ENCODE measurements around the gene GPATCH3. TPM values are rescaled to one million over a fixed set of nuclear protein-coding genes. Genes with fewer than 3 reads are reported as not detected.

The GPATCH3 gene, protein sequence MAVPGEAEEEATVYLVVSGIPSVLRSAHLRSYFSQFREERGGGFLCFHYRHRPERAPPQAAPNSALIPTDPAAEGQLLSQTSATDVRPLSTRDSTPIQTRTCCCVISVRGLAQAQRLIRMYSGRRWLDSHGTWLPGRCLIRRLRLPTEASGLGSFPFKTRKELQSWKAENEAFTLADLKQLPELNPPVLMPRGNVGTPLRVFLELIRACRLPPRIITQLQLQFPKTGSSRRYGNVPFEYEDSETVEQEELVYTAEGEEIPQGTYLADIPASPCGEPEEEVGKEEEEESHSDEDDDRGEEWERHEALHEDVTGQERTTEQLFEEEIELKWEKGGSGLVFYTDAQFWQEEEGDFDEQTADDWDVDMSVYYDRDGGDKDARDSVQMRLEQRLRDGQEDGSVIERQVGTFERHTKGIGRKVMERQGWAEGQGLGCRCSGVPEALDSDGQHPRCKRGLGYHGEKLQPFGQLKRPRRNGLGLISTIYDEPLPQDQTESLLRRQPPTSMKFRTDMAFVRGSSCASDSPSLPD
- total RNA-seq, result 7.8 and 9.0 TPM in 2 replicates

DNA sequence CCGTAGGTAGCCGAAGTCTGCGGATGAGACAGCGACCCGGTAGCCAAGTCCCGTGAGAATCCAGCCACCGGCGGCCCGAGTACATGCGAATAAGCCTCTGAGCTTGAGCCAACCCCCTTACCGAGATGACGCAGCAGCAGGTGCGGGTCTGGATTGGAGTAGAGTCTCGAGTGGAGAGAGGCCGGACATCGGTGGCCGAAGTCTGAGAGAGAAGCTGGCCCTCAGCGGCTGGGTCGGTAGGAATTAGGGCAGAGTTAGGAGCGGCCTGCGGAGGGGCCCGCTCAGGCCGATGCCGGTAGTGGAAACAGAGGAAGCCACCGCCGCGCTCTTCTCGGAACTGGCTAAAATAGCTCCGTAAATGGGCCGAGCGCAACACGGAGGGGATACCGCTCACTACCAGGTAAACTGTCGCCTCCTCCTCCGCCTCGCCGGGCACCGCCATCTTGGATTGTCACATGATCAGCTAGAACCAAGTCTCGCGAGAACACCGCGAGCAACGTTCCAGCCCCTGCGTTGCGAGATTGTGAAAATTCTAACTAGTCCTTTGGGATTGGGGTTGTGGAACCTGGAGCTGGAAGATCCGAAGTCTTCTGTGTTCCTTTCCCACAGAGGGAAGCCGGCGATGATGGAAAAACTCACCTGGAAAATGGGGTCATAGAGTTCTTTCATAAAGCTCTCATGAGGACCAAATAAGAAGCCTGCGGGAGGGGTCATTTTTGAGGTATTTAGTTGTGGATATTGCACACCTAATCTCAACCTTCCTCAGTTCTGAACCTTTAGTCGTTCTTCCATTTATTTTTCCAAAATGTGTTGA lies at the start of gene GPATCH3:
TSS of gene GPATCH3 (minus strand) at position 467 of the 814 bp plus-strand sequence. CDS start at position 442, 25 bp downstream.

DNA sequence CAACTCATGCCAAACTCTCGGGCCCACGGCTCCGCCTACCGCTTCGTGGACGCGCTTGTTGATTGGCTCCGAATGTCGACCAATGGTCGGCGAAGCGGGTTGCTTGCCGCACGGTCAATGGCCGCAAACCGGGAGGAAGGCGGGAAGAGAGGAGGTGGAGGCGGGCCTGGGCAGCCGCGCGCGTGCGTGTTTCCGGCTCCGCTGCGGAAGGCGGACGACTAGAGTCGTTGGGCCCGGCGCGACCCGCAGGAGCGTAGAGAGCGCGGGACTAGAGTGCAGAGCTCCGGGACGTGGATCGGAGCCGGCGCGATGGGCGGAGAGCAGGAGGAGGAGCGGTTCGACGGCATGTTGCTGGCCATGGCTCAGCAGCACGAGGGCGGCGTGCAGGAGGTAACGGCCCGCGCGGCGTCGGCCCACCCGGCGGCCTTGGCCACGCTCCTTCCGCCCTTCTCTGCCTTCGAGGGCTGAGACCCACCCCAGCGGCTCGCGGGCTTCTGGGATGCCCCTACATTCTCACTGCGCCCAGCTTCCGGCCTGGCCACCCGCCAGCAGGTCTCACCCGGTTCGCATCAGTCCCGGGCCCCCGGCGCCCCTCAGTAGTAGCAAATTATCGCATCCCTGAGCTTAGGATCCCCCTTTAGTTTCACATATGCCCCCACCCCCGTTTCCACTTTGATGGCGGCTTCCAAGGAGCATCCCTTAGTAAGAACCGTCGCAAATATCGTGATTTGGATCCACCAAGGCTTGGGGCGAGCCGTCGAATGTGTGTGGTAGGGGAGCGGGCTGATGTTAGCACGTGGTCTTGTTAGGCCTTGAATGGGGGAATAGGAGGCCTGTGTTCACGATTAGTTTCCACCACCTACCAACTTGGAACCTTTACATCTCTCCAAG lies 21.5 kb upstream of the GPATCH3 start, which contains the start of gene NUDC:
TSS of gene NUDC (plus strand) at position 204 of the 891 bp plus-strand sequence. CDS start at position 310, 106 bp downstream.

DNA sequence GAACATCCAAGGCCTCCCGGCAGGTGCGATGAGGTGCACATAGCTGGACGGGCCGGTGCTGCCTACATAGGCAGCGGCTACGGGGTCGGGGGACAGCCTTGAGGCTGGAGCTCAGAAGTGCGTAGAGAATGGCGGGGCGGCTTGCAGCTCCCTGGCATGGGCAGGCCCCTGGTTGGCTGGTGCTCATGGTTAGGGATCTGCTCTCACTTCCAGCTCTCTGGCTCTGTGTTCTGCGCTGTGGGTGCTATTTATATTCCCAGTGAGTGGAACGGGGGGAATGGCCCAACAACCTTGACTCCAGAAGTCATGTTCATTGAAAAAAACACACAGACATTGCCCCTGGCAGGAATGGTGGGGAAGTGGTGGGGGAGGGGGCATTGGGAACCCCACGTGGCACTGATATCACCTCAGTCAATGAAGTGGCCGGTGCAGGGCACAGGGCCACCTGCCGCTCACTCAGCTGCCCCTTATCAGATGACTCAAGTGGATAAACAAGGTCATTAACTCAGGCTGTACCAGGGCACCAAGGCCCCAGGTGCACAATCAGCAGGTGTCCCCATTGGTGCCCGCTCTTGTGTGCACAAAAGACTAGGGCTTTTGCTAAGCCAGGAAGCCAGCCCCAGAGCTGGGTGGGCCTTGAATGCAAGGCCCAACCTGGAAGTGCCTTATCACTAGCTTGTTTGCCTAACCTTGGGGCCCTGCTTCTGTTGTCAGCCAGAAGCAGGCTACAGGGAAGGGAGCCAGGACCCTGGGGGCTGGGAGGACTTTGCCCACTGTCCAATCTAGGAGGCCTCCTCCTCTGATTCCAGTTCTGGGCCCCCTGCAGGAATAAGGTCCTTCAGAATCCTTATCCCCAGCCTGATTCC lies 13.7 kb upstream of the GPATCH3 start, which contains the start of gene NR0B2:
TSS of gene NR0B2 (minus strand) at position 222 of the 866 bp plus-strand sequence. CDS start at position 187, 35 bp downstream.

DNA sequence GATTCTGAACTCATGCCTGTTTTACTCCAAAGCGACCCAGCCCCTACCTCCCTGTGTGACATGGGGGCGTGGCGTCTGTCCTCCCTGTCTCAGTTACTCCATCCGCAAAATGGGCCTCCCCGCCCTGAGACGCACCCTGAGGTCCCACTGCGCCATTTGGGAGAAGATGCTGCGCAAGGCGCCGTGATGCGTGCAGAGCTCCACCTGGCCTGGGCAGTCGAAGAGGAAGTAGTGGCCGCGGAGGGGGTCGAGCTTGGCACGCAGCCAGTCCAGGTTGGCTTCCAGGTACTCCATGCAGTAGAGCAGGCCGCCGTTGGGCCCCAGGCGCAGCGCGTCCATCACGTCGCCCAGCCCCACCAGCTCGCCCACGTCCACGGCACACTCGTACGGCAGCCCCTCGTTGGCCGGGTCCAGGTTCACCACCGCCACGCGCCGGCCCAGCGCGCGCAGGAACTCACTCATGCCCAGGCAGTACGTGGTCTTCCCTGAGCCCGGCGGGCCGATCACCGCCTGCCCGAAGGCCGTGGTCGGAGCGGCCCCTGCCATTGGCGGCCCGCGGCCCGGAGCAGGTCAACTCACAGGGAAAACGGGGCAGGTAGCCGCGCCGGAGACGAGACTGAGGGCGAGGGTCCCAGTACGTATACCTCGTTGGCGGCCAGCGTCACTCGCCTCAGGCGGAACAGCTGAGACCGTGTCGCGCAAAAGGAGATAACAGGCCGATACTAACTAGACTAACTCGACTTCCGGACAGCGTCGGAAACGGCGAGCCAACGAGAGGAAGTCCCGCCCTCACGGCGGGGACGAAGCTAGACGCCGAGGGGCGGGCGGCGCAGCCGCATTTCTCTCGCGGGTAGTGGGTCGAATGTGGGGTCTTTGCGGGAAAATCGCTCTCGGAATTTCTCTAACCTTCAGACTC lies 10.5 kb downstream of the GPATCH3 start, which contains the start of gene GPN2:
TSS of gene GPN2 (minus strand) at position 733 of the 916 bp plus-strand sequence. CDS start at position 546, 187 bp downstream.

DNA sequence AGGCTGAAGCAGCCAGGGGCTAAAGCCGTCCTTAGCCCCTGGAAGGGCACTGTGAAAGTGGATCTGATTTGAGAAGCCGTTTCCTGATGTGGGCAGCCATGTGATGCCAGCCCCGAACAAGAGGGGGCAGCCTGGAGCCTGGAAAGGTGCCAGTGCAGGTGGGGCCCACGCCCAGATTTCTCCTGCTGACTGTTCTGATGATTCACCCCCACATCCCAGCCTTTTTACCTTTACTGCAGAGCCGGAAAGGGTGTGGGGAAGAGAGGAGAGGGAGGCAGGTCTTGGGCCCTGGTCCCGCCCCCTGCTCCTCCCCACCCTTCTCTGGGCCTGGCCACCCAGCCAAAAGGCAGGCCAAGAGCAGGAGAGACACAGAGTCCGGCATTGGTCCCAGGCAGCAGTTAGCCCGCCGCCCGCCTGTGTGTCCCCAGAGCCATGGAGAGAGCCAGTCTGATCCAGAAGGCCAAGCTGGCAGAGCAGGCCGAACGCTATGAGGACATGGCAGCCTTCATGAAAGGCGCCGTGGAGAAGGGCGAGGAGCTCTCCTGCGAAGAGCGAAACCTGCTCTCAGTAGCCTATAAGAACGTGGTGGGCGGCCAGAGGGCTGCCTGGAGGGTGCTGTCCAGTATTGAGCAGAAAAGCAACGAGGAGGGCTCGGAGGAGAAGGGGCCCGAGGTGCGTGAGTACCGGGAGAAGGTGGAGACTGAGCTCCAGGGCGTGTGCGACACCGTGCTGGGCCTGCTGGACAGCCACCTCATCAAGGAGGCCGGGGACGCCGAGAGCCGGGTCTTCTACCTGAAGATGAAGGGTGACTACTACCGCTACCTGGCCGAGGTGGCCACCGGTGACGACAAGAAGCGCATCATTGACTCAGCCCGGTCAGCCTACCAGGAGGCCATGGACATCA lies 37.2 kb downstream of the GPATCH3 start, which contains the start of gene SFN:
TSS of gene SFN (plus strand) at position 369 of the 904 bp plus-strand sequence. CDS start at position 433, 64 bp downstream.

Other genes starting within 250 kb of the GPATCH3 start
- gene ARID1A, start 204.5 kb downstream of the GPATCH3 start, total RNA-seq, result 18.8 and 21.3 TPM in 2 replicates
- gene PIGV, start 112.5 kb downstream of the GPATCH3 start, total RNA-seq, result 7.7 and 25.5 TPM in 2 replicates
- gene ZDHHC18, start 73.8 kb downstream of the GPATCH3 start, total RNA-seq, result 5.0 and 12.1 TPM in 2 replicates
- gene SFN, start 37.3 kb downstream of the GPATCH3 start, total RNA-seq, result not detected in 2 replicates
- gene GPN2, start 10.2 kb downstream of the GPATCH3 start, total RNA-seq, result 8.5 and 8.8 TPM in 2 replicates
- gene NR0B2, start 13.5 kb upstream of the GPATCH3 start, total RNA-seq, result not detected in 2 replicates
- 40.8 and 58.8 TPM in 2 replicates for gene NUDC, start 21.3 kb upstream of the GPATCH3 start, total RNA-seq
- gene KDF1, start 60.0 kb upstream of the GPATCH3 start, total RNA-seq, result not detected in 2 replicates
- 205 and 207 TPM in 2 replicates for gene TRNP1, start 93.2 kb upstream of the GPATCH3 start, total RNA-seq
- 29.8 and 32.7 TPM in 2 replicates for gene TENT5B, start 112.4 kb upstream of the GPATCH3 start, total RNA-seq